Measurements from ENCODE around the gene OR51M1. TPM values are rescaled to one million over a fixed set of nuclear protein-coding genes. Genes with fewer than 3 reads are reported as not detected.

OR51M1 gene
- total RNA-seq, 1 experiment from 2014 or later: not detected

GRCh38 chr11:5384335-5384734, 723 bp downstream of the OR51M1 start:
- no peak for DNase-seq (ENCODE audit: low read depth)

GRCh38 chr11:5390210-5390609, 6.6 kb downstream of the OR51M1 start:
- DNase-seq (ENCODE audit: low read depth): no peak

GRCh38 chr11:5394091-5394490, 10.5 kb downstream of the OR51M1 start:
- no peak for DNase-seq (ENCODE audit: low read depth)

DNA sequence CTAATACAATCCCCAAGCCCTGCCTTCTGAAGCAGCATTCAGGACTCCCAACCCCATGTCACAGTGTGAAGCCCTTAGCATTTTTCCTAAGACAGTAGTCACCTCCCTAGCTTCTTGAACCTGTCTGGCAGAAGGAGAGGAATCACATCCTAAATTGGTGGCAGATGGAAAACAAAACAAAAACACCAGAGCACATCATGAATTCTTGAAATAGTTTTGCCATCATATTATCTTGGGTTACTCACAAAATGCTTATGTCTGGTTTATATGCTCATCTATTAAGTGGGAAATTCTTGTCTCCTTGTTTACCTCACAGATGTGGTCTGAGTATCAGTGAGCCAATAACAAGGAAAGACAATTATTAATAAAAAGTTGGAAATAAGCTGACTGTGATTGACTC, 15.3 kb downstream of the OR51M1 start:
- DNase-seq (ENCODE audit: low read depth): no peak

- DNase-seq (ENCODE audit: low read depth): no peak
These were observed 21.6 kb downstream of the OR51M1 start for GRCh38 chr11:5405173-5405572.

DNA sequence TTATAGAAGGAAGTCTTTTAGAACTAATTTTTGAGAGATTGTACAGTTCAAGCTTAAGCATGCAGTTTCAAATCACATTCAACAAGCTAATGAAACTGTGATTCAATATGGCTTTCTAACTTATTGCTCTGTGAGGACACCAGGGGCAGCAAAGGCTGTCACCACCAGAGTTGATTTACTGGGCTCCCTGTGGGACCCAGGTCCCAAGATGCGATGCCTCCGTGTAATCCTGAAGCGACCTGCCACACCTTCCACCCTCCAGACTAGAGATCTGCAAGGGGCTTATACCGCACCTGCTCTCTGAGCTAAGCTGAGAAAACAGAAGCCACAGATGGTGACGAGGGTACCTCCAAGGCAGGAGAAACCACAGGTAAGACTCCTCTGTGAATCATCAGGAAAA, 37.4 kb downstream of the OR51M1 start:
- DNase-seq (ENCODE audit: low read depth): no peak

DNA sequence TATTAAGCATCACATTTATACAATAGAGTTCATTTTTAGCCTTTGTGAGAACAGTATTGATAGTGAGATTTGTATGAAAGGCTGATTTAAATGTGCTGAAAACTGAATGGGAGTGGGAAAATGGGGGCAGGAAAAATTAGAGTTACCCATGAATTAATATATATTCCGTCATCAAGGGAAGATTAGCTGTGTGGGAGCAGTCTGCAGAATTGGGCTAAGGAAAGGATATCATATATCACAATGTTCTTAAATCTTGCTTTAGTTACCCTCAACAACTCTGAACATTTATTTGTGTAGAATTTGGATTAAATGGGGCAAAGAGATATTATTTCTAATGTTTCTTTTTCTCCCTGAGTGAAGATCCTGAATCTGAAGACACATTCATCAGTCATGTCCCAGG, 38.2 kb downstream of the OR51M1 start, which contains the start of gene OR51Q1:
TSS of gene OR51Q1 (plus strand) at position 301 of the 400 bp plus-strand sequence. CDS start at position 391, 90 bp downstream.
- DNase-seq (ENCODE audit: low read depth): no peak

- DNase-seq (ENCODE audit: low read depth): no peak
These were observed 39.5 kb downstream of the OR51M1 start for GRCh38 chr11:5423131-5423530.

GRCh38 chr11:5441414-5441813, 57.8 kb downstream of the OR51M1 start, which contains the start of gene OR51I1:
TSS of gene OR51I1 (minus strand) at chr11:5441514. CDS start at chr11:5441514, 0 bp downstream.
- DNase-seq (ENCODE audit: low read depth): no peak

Other genes with a start within 250 kb of the OR51M1 start
- gene OR52A5, start 245.5 kb upstream of the OR51M1 start, total RNA-seq (2014; rRNA removed; shearing (Covaris generic)): not detected in 2 replicates
- not detected in 2 replicates for gene OR52A1, start 229.1 kb upstream of the OR51M1 start, total RNA-seq (2014; rRNA removed; shearing (Covaris generic))
- not detected in 2 replicates for gene OR51V1, start 183.1 kb upstream of the OR51M1 start, total RNA-seq (2014; rRNA removed; shearing (Covaris generic))
- gene HBB, start 156.7 kb upstream of the OR51M1 start, total RNA-seq (2014; rRNA removed; shearing (Covaris generic)): not detected in 2 replicates
- not detected in 2 replicates for gene HBD, start 149.3 kb upstream of the OR51M1 start, total RNA-seq (2014; rRNA removed; shearing (Covaris generic))
- not detected in 2 replicates for gene HBG1, start 134.0 kb upstream of the OR51M1 start, total RNA-seq (2014; rRNA removed; shearing (Covaris generic))
- 1.3 TPM in 1 of 2 replicates, not detected in the other for gene HBG2, start 129.0 kb upstream of the OR51M1 start, total RNA-seq (2014; rRNA removed; shearing (Covaris generic))
- 4.6 and 6.4 TPM in 2 replicates for gene HBE1, start 113.9 kb upstream of the OR51M1 start, total RNA-seq (2014; rRNA removed; shearing (Covaris generic))
- gene OR51B4, start 81.9 kb upstream of the OR51M1 start, total RNA-seq (2014; rRNA removed; shearing (Covaris generic)): not detected in 2 replicates
- gene OR51B2, start 59.5 kb upstream of the OR51M1 start, total RNA-seq (2014; rRNA removed; shearing (Covaris generic)): 0.36 TPM in 1 of 2 replicates, not detected in the other
- gene OR51B5, start 40.3 kb upstream of the OR51M1 start, total RNA-seq (2014; rRNA removed; shearing (Covaris generic)): 1.8 and 2.0 TPM in 2 replicates
- not detected in 2 replicates for gene OR51B6, start 32.3 kb upstream of the OR51M1 start, total RNA-seq (2014; rRNA removed; shearing (Covaris generic))
- not detected in 2 replicates for gene OR51Q1, start 38.3 kb downstream of the OR51M1 start, total RNA-seq (2014; rRNA removed; shearing (Covaris generic))
- gene OR51I1, start 57.7 kb downstream of the OR51M1 start, total RNA-seq (2014; rRNA removed; shearing (Covaris generic)): 0.20 TPM in 1 of 2 replicates, not detected in the other
- not detected in 2 replicates for gene OR51I2, start 65.5 kb downstream of the OR51M1 start, total RNA-seq (2014; rRNA removed; shearing (Covaris generic))
- not detected in 2 replicates for gene OR52D1, start 104.9 kb downstream of the OR51M1 start, total RNA-seq (2014; rRNA removed; shearing (Covaris generic))
- not detected in 2 replicates for gene UBQLN3, start 126.1 kb downstream of the OR51M1 start, total RNA-seq (2014; rRNA removed; shearing (Covaris generic))
- gene UBQLNL, start 132.9 kb downstream of the OR51M1 start, total RNA-seq (2014; rRNA removed; shearing (Covaris generic)): not detected in 2 replicates
- gene OR52H1, start 164.7 kb downstream of the OR51M1 start, total RNA-seq (2014; rRNA removed; shearing (Covaris generic)): not detected in 2 replicates
- gene OR52B6, start 197.1 kb downstream of the OR51M1 start, total RNA-seq (2014; rRNA removed; shearing (Covaris generic)): not detected in 2 replicates
- 2.3 and 3.1 TPM in 2 replicates for gene TRIM6, start 212.8 kb downstream of the OR51M1 start, total RNA-seq (2014; rRNA removed; shearing (Covaris generic))
- gene TRIM34, start 241.2 kb downstream of the OR51M1 start, total RNA-seq (2014; rRNA removed; shearing (Covaris generic)): 6.4 and 7.1 TPM in 2 replicates

All from RPMI7951 (cell line).